ENCODE results near the gene DDX39B. TPM values are rescaled to one million over a fixed set of nuclear protein-coding genes. Genes with fewer than 3 reads are reported as not detected.

The DDX39B gene
- total and polyA plus RNA-seq, 2 of the 8 experiments (the other 6 are each of a cell fraction or from before 2014, with no cell fraction given) = 780 to 1,164 TPM

DNA sequence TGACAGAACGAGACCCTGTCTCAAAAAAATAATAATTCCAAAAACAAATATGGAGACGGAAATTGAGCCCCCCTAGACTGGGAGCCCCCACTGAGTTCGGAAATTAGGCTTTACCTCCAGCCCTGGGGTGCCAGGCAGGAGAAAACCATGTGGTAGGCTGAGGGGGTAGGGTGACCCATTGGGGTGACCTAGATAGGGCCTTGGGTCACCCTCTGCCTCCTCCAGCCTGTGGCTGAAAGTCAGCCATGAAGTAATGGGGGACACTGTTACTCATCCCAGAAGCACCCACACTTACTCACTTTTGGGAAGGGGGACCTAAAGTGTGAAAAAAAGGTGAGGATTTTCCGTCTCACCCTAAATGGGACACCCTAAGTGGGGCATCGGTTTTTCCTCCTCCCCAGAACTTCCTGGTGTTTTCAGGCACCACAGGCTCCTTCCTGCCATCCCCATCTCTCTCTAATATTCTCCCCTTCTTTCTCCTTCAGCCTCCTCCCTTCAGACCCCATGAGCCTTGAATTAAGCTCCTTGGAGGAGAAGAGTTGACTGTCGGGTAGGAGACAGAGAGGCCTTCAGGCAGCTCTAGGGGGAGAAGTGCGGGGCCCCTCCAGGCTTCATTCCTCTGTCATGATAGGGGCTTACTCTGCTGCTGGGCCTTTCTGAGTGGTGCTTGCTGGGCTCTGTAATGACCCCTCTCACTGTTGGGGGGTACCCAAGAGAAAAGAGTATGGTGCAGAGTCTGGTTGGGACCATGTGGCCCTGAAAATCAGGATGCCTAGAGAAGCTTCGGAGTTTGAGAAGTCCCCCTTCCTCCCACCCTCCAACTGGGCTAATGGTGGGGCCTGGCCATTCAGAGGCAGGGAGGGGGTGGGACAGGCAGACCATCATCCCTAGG is 38.0 kb upstream of the DDX39B start (continued):
- TF ChIP-seq, protein P1, sequence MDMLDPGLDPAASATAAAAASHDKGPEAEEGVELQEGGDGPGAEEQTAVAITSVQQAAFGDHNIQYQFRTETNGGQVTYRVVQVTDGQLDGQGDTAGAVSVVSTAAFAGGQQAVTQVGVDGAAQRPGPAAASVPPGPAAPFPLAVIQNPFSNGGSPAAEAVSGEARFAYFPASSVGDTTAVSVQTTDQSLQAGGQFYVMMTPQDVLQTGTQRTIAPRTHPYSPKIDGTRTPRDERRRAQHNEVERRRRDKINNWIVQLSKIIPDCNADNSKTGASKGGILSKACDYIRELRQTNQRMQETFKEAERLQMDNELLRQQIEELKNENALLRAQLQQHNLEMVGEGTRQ (IDR thresholded peaks at IDR 0.05; ENCODE audit: low read length) = no peak
- TF ChIP-seq RAD21 (IDR thresholded peaks at IDR 0.05 in 1 of 2, conservative IDR thresholded peaks at IDR 0.05 in 1 of 2; ENCODE audit: low read depth in 2 of 2, low read length in 2 of 2) = no peak
- TF ChIP-seq EGR1 (IDR thresholded peaks at IDR 0.05; ENCODE audit: borderline replicate concordance, low read depth, low read length) = no peak
- TF ChIP-seq GABPA (IDR thresholded peaks at IDR 0.05; ENCODE audit: borderline replicate concordance, insufficient read depth, low read length) = no peak
- TF ChIP-seq MAFK (IDR thresholded peaks at IDR 0.05; ENCODE audit: low read depth, low read length) = no peak

Data from H1 (cell line).